Progenitor cell of endocrine pancreas (in vitro differentiated cells): Measurements from ENCODE around the gene STIM2. TPM values are rescaled to one million over a fixed set of nuclear protein-coding genes. Genes with fewer than 3 reads are reported as not detected.

ENCODE experiments used
- DNase-seq: peaks from one replicate; pipeline ENCODE4 v3.0.0; 2021; ENCODE audit warnings: low spot score; ENCODE audit not compliant: unreplicated experiment
- H3K27ac Mint-ChIP-seq: 2 replicates; pipeline ENCODE4 v1.8.0; 2021; ENCODE audit warnings: mild to moderate bottlenecking, moderate library complexity, mixed read lengths
- H3K27me3 Mint-ChIP-seq: 2 replicates; pipeline ENCODE4 v1.8.0; 2021; ENCODE audit warnings: mixed read lengths
- H3K36me3 Mint-ChIP-seq: 2 replicates; pipeline ENCODE4 v1.8.0; 2022; ENCODE audit warnings: mixed read lengths; ENCODE audit not compliant: insufficient read depth
- H3K4me1 Mint-ChIP-seq: 2 replicates; pipeline ENCODE4 v1.8.0; 2021; ENCODE audit warnings: low read depth, mixed read lengths
- H3K4me3 Mint-ChIP-seq: 2 replicates; pipeline ENCODE4 v1.8.0; 2021; ENCODE audit warnings: low read depth, mild to moderate bottlenecking, moderate library complexity, mixed read lengths
- H3K9me3 Mint-ChIP-seq: 2 replicates; pipeline ENCODE4 v1.8.0; 2021; ENCODE audit warnings: low read depth, mixed read lengths
- total RNA-seq: library from RNA; stranded (reverse); gene quantifications from 2 replicates; pipeline ENCODE4 v1.2.1, GENCODE V29; 2021
- TF ChIP-seq, protein P1 (sequence below): fragments of 200-600 bp; sonication (generic); IDR thresholded peaks from one replicate; pipeline ENCODE4 v1.5.0; 2021; ENCODE audit warnings: antibody characterized with exemption, mild to moderate bottlenecking; ENCODE audit not compliant: unreplicated experiment

STIM2 gene
- total RNA-seq, 1 donor from 2014 or later = 48.7 TPM

DNA sequence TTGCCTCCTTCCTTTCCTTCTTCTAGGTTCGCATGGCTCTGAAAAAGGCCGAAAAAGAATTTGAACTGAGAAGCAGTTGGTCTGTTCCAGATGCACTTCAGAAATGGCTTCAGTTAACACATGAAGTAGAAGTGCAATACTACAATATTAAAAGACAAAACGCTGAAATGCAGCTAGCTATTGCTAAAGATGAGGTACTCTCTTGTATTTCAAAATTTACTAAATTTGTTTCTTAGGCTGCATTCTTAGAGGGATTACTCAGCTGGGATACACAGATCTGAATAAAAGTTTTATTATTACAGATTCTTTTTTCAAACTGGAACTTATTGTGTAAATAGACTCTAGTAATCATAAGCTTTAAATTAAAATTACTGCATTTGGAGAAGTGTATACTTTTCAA lies 146.9 kb downstream of the STIM2 start:
- H3K4me3 Mint-ChIP-seq = no peak overlapping the region
- TF ChIP-seq, protein P1, sequence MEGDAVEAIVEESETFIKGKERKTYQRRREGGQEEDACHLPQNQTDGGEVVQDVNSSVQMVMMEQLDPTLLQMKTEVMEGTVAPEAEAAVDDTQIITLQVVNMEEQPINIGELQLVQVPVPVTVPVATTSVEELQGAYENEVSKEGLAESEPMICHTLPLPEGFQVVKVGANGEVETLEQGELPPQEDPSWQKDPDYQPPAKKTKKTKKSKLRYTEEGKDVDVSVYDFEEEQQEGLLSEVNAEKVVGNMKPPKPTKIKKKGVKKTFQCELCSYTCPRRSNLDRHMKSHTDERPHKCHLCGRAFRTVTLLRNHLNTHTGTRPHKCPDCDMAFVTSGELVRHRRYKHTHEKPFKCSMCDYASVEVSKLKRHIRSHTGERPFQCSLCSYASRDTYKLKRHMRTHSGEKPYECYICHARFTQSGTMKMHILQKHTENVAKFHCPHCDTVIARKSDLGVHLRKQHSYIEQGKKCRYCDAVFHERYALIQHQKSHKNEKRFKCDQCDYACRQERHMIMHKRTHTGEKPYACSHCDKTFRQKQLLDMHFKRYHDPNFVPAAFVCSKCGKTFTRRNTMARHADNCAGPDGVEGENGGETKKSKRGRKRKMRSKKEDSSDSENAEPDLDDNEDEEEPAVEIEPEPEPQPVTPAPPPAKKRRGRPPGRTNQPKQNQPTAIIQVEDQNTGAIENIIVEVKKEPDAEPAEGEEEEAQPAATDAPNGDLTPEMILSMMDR = no peak
- DNase-seq = no peak
- H3K4me1 Mint-ChIP-seq = peaks cover 20% of the 10 kb centered on the region
- H3K36me3 Mint-ChIP-seq = no peaks in the 10 kb centered on the region
- H3K27ac Mint-ChIP-seq = no peak overlapping the region
- no peaks in the 10 kb centered on the region for H3K27me3 Mint-ChIP-seq
- no peaks in the 10 kb centered on the region for H3K9me3 Mint-ChIP-seq

DNA sequence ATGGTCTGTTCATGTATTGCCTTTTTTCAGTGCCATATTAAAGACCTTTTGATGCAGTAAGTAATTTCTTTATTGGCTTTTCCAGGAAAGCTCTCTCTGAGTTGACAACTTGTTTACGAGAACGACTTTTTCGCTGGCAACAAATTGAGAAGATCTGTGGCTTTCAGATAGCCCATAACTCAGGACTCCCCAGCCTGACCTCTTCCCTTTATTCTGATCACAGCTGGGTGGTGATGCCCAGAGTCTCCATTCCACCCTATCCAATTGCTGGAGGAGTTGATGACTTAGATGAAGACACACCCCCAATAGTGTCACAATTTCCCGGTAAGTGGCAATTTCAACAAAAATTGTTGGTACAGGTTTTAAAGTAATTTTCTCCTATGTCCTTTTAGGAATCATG lies 148.0 kb downstream of the STIM2 start:
- Mint-ChIP-seq H3K36me3 (no peaks in the 10 kb centered on the region), H3K27me3 (no peaks in the 10 kb centered on the region), H3K4me3 (no peak overlapping the region), H3K9me3 (no peaks in the 10 kb centered on the region), H3K27ac (no peak overlapping the region), H3K4me1 (peaks cover 11% of the 10 kb centered on the region)
- TF ChIP-seq, protein P1 = no peak
- DNase-seq = no peak

DNA sequence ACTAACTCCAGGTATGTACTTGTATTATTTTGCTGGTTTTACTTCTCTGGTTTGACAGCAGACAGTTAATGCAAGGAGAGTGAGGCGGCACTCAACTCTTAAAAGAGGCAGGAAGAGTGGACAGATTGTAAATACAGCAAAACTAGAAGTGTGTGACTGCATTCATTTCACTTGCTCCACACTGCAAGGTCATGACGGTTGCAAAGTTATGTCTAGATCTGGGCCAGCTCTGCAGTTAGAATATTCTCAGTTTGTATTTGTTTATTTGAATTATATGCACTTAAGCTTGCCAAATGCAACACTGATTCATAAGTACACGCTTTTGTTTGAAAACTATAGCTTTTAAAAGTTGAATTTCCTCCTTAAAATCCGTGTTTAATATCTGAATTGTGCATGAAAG lies 148.9 kb downstream of the STIM2 start:
- Mint-ChIP-seq H3K36me3 (no peaks in the 10 kb centered on the region), H3K27me3 (no peaks in the 10 kb centered on the region), H3K4me3 (no peak overlapping the region), H3K9me3 (no peaks in the 10 kb centered on the region), H3K4me1 (peaks cover 6% of the 10 kb centered on the region), H3K27ac (no peak overlapping the region)
- no peak for DNase-seq
- TF ChIP-seq, protein P1 = no peak

DNA sequence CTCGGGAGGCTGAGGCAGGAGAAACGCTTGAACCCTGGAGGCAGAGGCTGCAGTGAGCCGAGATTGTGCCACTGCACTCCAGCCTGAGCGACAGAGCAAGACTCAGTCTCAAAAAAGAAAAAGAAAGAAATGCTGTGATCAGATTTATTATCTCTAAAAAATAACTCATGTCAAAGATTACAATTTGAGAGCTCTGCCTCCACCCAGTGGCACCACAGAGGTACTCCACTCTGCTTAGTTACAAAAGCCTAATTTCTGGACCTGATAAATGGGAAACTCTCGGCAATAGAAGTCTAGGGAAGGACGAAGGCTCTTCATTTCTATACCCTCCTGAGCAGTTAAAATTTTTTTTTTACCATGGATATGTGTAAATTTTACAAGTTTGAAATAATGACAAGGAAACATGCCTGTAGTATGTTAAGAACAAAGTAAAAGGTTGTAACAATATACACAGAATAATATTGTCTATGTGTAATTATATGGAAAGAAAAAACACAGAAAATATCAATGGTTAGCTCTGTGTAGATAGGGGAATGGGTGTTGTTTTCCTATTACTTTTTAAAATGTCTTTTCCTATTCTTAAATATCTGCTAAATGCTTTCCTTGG lies 149.8 kb downstream of the STIM2 start:
- TF ChIP-seq, protein P1 = peak; percentile 81
- Mint-ChIP-seq H3K27me3 (no peaks in the 10 kb centered on the region), H3K27ac (no peak overlapping the region), H3K4me3 (no peak overlapping the region), H3K9me3 (no peaks in the 10 kb centered on the region), H3K36me3 (no peaks in the 10 kb centered on the region), H3K4me1 (peaks cover 6% of the 10 kb centered on the region)
- DNase-seq = no peak

DNA sequence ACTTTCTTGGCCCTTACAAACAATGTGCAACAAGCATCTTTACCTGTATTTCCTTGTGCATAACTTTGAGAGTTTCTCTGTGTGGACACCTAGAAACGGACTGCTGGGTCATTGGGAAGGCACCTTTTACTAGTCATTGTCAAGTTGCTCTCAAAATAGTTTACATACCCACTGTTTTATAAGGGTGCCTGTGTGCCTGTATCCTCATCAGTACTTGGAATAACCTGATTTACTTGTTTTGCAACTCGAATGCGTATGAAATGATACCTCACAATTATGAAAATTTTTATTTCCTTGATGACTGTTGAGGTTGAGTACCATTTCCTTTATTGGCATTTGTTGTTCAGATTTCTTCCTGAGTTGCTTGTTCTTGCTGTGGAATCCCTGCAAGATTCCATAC lies 150.8 kb downstream of the STIM2 start:
- TF ChIP-seq, protein P1 = no peak
- Mint-ChIP-seq H3K27ac (no peak overlapping the region), H3K4me3 (no peak overlapping the region), H3K27me3 (no peaks in the 10 kb centered on the region), H3K36me3 (peaks cover 2% of the 10 kb centered on the region), H3K9me3 (peaks cover 3% of the 10 kb centered on the region), H3K4me1 (peaks cover 1% of the 10 kb centered on the region)
- no peak for DNase-seq
